ENCODE measurements around the gene KRTAP20-4.

Gene KRTAP20-4

DNA sequence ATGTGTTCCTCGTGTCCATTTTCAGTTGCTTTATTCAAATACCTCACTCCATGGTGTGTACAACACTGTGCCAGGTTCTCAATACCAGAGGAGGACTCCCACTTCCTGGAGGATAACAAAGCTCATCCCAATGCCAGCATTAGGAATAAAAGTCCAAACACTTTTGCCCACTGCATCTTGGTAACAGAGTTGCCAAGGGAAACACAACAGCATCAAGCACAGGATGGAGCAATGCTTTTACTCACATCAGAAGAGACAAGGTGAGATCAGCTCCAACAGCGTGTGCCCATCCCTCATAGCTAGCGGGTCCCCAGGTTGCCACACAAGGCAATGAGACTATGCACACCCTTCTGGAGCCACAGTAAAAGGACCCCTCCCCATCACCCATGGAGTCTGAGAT lies 2.9 kb downstream of the KRTAP20-4 start:
- DNase-seq (ENCODE audit: insufficient read length, low spot score) (no peak), FAIRE-seq (no peak)
- TF ChIP-seq POLR2A (IDR thresholded peaks at IDR 0.05; ENCODE audit: low read depth, low read length) = no peak

DNA sequence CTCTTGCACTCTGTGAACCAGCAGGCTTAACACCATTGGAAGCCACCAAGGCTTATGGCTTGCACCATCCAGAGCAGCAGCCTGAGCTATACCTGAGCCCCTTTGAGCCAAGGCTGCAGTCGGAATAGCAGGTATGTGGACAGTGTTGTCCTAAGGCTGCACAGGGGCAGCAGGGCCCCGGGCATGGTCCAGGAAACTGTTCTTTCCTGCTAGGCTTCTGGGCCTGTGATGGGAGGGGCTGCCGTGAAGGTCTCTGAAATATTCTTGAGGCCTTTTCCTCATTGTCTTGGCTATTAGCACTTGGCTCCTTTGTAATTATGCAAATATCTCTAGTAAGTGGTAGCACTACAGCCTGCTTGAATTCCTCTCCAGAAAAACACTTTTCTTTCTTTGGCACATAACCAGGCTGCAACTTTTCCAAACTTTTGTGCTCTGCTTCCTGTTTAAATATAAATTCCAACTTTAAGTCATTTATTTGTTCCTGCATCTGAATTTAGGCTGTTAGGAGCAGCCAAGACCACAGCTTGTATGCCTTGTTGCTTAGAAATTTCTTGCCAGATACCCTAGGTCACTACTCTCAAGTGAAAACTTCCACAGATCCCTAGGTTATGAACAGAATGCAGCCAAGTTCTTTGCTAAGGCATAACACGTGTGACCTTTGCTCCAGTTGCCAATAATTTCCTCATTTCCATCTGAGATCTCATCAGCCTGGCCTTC lies 5.2 kb downstream of the KRTAP20-4 start:
- TF ChIP-seq POLR2A (IDR thresholded peaks at IDR 0.05; ENCODE audit: low read depth, low read length) = no peak
- no peak for FAIRE-seq
- no peak for DNase-seq (ENCODE audit: insufficient read length, low spot score)

DNA sequence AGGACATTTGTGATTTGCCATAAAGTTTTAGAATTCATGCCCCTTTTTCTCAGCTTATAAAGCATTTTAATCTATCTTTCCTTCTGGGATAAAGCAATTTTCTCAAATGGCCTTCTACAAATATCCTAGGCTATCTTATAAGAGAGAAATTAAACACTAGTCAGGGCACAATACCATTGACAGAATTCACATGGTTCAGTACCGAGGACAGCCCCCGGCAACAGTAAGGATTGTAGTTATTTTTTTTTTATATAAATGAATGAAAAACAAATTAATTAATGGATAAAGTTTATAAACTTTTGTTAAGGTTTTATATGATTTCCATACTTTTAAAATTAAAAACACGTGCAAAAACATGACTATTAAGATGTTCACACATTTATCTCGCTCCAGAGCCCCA lies 7.7 kb downstream of the KRTAP20-4 start:
- DNase-seq (ENCODE audit: insufficient read length, low spot score) = no peak
- no peak for TF ChIP-seq POLR2A (IDR thresholded peaks at IDR 0.05; ENCODE audit: low read depth, low read length)
- no peak for FAIRE-seq

DNA sequence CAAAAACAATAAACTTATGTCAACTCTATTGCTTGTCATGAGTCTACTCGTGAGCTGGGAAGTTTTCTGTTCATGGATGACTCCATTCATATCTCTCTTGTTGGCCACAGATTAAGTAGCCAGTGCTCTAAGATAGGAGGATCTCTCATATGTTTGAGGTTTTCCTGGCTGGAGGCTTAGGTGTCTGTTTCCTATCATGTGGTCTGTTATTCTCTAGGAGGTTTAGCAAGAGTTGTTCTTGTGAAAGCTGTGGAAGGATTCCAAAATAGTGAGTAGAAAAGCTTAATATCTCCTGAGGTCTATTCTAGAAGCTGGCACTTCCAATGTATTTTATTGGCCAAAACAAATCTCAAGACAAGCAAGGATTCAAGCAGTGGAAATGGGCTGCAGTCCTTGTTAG lies 8.8 kb downstream of the KRTAP20-4 start:
- DNase-seq (ENCODE audit: insufficient read length, low spot score) (no peak), FAIRE-seq (no peak)
- TF ChIP-seq POLR2A (IDR thresholded peaks at IDR 0.05; ENCODE audit: low read depth, low read length) = no peak

DNA sequence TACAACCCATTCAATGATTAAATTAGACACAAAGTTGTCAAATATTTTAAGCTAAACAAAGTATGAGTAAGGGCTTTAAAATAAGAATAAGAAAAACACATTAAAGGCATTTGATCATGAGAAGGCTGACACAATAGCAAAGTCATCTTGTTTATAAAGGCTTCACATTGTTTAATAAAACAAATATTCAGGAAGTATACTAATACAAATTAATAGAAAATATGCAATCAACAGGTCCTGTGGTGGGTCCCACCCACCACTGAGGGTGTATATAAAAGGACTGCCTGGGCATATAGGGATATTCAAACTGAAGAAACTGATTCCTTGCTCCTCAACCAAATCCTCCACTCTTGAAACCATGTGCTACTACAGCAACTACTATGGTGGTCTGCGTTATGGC lies 14.5 kb downstream of the KRTAP20-4 start, which contains the start of gene KRTAP20-2:
TSS of gene KRTAP20-2 (plus strand) at position 301 of the 400 bp plus-strand sequence. CDS start at position 359, 58 bp downstream.
- DNase-seq (ENCODE audit: insufficient read length, low spot score) (no peak), FAIRE-seq (no peak)
- TF ChIP-seq POLR2A (IDR thresholded peaks at IDR 0.05; ENCODE audit: low read depth, low read length) = no peak

DNA sequence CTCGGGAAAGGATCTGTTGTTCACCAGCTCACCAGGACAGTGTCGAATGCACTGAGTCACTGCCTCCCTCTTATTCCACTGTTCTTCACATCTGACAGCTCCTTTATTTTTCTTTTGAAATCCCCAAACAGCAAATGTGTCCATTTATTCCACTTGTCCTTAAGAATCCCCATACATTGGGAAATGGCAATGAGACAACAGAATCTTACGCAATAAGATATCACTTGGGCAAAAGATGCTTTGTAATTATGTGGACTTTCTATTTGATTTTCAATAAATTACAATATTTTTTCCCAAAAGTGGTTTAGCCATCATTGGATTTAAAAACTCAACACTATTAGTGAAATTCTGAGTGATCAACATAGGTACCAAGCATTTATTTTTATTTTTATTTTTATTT lies 18.3 kb downstream of the KRTAP20-4 start:
- DNase-seq (ENCODE audit: insufficient read length, low spot score) (no peak), FAIRE-seq (no peak)
- TF ChIP-seq POLR2A (IDR thresholded peaks at IDR 0.05; ENCODE audit: low read depth, low read length) = no peak

DNA sequence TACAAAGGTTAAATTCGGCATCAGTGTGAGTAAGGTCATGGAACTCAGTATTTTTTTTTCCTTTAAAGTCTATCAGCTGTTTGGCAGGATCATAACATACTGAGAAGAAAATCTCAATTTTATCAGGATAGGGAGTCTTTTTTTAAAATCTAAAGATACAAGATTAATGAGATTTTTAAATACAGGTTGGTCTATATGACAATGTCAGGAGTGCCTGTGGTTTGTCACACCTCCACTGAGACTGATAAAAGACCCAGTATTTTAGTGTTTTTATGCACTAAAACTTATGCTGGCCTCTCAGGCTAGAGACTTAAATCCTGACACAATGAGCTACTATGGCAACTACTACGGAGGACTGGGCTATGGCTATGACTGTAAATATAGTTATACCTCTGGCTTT lies 22.1 kb downstream of the KRTAP20-4 start, which contains the start of gene KRTAP20-3:
TSS of gene KRTAP20-3 (plus strand) at position 301 of the 400 bp plus-strand sequence.
- FAIRE-seq (no peak), DNase-seq (ENCODE audit: insufficient read length, low spot score) (no peak)
- no peak for TF ChIP-seq POLR2A (IDR thresholded peaks at IDR 0.05; ENCODE audit: low read depth, low read length)

DNA sequence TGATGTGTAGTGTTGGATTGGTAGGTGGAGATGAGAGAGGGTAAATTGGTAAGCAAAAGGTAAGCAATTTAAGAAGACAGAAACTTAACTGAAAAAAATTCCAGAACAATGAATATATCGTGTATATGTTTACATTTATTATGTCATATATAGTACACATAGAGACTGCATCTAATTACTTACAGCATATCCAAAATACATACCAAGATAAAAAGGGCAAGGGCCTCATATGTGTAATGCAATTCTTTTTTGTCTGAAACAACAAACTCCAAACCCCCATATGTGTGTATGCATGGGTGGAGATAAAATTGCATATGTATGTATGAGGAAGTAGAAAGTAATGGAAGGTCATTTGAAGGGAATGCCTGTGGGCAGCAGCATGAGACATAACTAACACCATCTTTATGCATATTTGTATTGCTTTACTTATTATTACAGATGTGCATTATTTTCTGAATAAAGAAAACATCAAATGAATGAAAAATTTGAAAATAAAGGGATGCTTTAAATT lies 26.5 kb downstream of the KRTAP20-4 start:
- no peak for FAIRE-seq
- TF ChIP-seq POLR2A (IDR thresholded peaks at IDR 0.05; ENCODE audit: low read depth, low read length) = no peak

DNA sequence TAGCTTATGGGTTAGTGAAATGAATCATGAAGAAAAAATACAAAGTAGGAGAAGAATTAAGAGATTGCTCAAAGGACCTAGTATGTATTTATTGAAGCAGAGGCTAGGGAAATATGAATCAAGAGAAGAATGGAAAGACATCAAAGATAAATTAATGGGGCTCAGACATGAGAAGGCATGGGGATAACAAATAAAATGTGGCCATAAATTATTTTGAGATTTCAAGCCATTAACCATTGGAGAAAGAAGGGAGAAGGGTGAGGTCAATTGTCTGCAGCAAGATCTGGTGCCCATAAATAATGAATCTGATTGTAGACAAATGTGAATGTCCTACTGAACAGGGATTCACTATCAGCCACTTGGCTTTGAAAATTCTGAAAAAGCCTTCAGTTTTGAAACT lies 32.5 kb downstream of the KRTAP20-4 start:
- FAIRE-seq (no peak), DNase-seq (ENCODE audit: insufficient read length, low spot score) (no peak)
- TF ChIP-seq POLR2A (IDR thresholded peaks at IDR 0.05; ENCODE audit: low read depth, low read length) = no peak

More for the DNA sequence above, 26.5 kb downstream of the KRTAP20-4 start:
- no peak for DNase-seq (ENCODE audit: insufficient read length, low spot score)

DNA sequence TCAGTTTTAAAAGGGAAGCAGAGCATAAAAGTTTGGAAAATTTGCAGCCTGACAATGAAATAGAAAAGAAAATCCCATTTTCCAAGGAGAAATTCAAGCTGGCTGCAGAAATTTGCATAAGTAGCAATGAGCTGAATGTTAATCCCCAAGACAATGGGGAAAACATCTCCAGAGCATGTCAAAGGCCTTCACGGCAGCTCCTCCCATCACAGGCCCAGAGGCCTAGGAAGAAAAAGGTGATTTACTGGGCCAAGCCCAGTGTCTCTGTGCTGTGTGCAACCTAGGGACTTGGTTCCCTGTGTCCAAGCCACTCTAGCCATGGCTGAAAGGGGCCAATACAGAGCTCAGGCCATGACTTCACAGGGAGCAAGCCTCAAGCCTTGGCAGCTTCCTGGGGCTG lies 48.3 kb downstream of the KRTAP20-4 start:
- no peak for TF ChIP-seq POLR2A (IDR thresholded peaks at IDR 0.05; ENCODE audit: low read depth, low read length)
- DNase-seq (ENCODE audit: insufficient read length, low spot score) = no peak
- FAIRE-seq = no peak

Measured in H54 (cell line).